Heart right ventricle (tissue), 16 donors: ENCODE results near the gene PPIA. TPM values are rescaled to one million over a fixed set of nuclear protein-coding genes. Genes with fewer than 3 reads are reported as not detected.

Source experiments
- ATAC-seq, 8 donors: fragments of 200-7000 bp; cut with Tn5 transposase; one replicate each; pipeline ENCODE4 v1.9.1; 2020; ENCODE audit warnings: mild to moderate bottlenecking in 8 of 8, moderate library complexity in 8 of 8, moderate number of reproducible peaks in 1 of 8
- DNase-seq, 2 donors: peaks; one replicate each; pipeline ENCODE4 v3.0.0-alpha.2; 2020
- H3K27ac ChIP-seq, 10 donors: fragments of 200-600 bp; sonication (generic) in 2 of 10; one replicate each; pipeline versions ENCODE4 v1.5.0 to v1.8.0; 2020 to 2022; ENCODE audit warnings: mild to moderate bottlenecking in 3 of 10
- H3K27me3 ChIP-seq, 7 donors: fragments of 200-600 bp; one replicate each; pipeline ENCODE4 v1.8.0; 2021 to 2022; ENCODE audit warnings: mild to moderate bottlenecking in 2 of 7
- H3K36me3 ChIP-seq, 9 donors: fragments of 200-600 bp; sonication (generic) in 1 of 9; one replicate each; pipeline versions ENCODE4 v1.5.0 to v1.8.0; 2020 to 2022; ENCODE audit warnings: mild to moderate bottlenecking in 2 of 9
- H3K4me1 ChIP-seq, 9 donors: fragments of 200-600 bp; sonication (generic) in 1 of 9; one replicate each; pipeline versions ENCODE4 v1.5.0 to v1.8.0; 2020 to 2022; ENCODE audit warnings: mild to moderate bottlenecking in 4 of 9
- H3K4me3 ChIP-seq, 10 donors: fragments of 200-600 bp; sonication (generic) in 2 of 10; one replicate each; pipeline versions ENCODE4 v1.5.0 to v1.8.0; 2020 to 2022; ENCODE audit warnings: mild to moderate bottlenecking in 7 of 10, moderate library complexity in 2 of 10
- H3K9me3 ChIP-seq, 11 donors: fragments of 200-600 bp in 10 of 11; sonication (generic) in 2 of 11; one replicate each; pipeline versions ENCODE4 v1.5.0 to v1.8.0; 2013 to 2022; ENCODE audit warnings: mild to moderate bottlenecking in 2 of 11, control low read depth in 1 of 11, moderate library complexity in 1 of 11
- WGBS, 2 donors: extraction: QIAGEN DNeasy Blood & Tissue Kit; methylation state at CpG; one replicate each; pipeline ENCODE4 v1.1.7; 2013; ENCODE audit warnings: inconsistent platforms in 1 of 2; 5-methylcytosine and 5-hydroxymethylcytosine counted together
- intact Hi-C, 10 donors: fragments of 100-400 bp; cut with DNase I; formaldehyde crosslinking; loops; one replicate each; pipeline versions ENCODE4 v1.11.1 to v1.14.2; 2022
- polyA plus RNA-seq, 2 donors: library from polyadenylated mRNA; stranded (reverse); fragments of 200-250 nt; gene quantifications; one replicate each; pipeline ENCODE4 v1.2.3, GENCODE V29; 2013
- total RNA-seq, 10 donors: library from RNA; stranded (reverse); fragmentation: NEBNext Ultra II Directional in 3 of 10; extraction: Animal tissue kit (Norgen Biotek cat#: 25700) in 3 of 10; gene quantifications; one replicate each; pipeline versions ENCODE4 v1.2.1 to v1.2.4, GENCODE V29; 2021 to 2023
- TF ChIP-seq, protein P1 (sequence below), 9 donors: fragments of 200-600 bp; sonication (generic) in 2 of 9; IDR thresholded peaks; one replicate each; pipeline versions ENCODE4 v1.5.0 to v1.8.0; 2021 to 2022; ENCODE audit warnings: antibody characterized with exemption in 9 of 9, mild to moderate bottlenecking in 5 of 9, moderate library complexity in 1 of 9
- donor health status: Arrhythmogenic right ventricular cardiomyopathy.
- donor health status: ischemic (EF 13 %, LVEDD 7.1; RV severe dilation, severe dysfunction).
- donor health status: healthy with polysubstance abuse.
- donor health status: DM: no; HTN: yes; CAD: no.
- donor health status: DM: no; HTN: no; CAD: no.
- donor health status: ischemic (EF 25% LVEDD 6.9; RV normal size, moderate dysfunction).
- donor health status: ischemic (EF 25% LVEDD 5.7; RV mildly dilated, moderate dysfunction).
- donor health status: healthy.
- donor health status: DM: yes; HTN: yes; CAD: no.
- donor health status: Ischemic cardiomyopathy.
- donor health status: ischemic (EF 35%, LVEDD 5.7; RV mildly dilated, moderate dysfunction).
- donor health status: nonischemic (EF 11% LVEDD 7.7; RV severe dilation, severe dysfunction).
- donor health status: DM: yes; HTN: yes; CAD: no.
- donor health status: PGD.
- donor health status: ischemic (EF 29% LVEDD 5.4; RV normal size, mild dysfunction).
- donor health status: nonischemic (EF 23%, LVEDD 6.1; RV moderate dilation, normal function).

The PPIA gene
- total and polyA plus RNA-seq, 12 donors: 355 to 3,654 (median 438) TPM

GRCh38 chr7:44757311-44757710, 39.2 kb upstream of the PPIA start:
- intact Hi-C loops: loop anchor here in 1 of 10 donors (10.0 kb wide), 1 partner anchor 173 kb away; the partner anchor contains the start of gene TMED4
- peaks cover 0 to 63% (median 17%) of the 10 kb centered on the region in 9 donors for H3K36me3 ChIP-seq
- peak; percentile 66 to 81 for DNase-seq

GRCh38 chr7:44757739-44758138, 38.7 kb upstream of the PPIA start:
- no peak for ATAC-seq
- TF ChIP-seq, protein P1, sequence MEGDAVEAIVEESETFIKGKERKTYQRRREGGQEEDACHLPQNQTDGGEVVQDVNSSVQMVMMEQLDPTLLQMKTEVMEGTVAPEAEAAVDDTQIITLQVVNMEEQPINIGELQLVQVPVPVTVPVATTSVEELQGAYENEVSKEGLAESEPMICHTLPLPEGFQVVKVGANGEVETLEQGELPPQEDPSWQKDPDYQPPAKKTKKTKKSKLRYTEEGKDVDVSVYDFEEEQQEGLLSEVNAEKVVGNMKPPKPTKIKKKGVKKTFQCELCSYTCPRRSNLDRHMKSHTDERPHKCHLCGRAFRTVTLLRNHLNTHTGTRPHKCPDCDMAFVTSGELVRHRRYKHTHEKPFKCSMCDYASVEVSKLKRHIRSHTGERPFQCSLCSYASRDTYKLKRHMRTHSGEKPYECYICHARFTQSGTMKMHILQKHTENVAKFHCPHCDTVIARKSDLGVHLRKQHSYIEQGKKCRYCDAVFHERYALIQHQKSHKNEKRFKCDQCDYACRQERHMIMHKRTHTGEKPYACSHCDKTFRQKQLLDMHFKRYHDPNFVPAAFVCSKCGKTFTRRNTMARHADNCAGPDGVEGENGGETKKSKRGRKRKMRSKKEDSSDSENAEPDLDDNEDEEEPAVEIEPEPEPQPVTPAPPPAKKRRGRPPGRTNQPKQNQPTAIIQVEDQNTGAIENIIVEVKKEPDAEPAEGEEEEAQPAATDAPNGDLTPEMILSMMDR (IDR thresholded peaks at IDR 0.05): no peak
- DNase-seq: no peak
- 83 to 86% methylated on average over 7 of the region's 7 CpGs for WGBS, 2 donors
- Histone ChIP-seq H3K27ac (peak overlapping the region in 2 of 10 donors; percentile 7 to 27), H3K4me3 (no peak overlapping the region), H3K27me3 (no peaks in the 10 kb centered on the region), H3K36me3 (peaks cover 0 to 66% (median 21%) of the 10 kb centered on the region in 9 donors), H3K4me1 (peaks cover 30 to 59% (median 39%) of the 10 kb centered on the region in 9 donors), H3K9me3 (no peaks in the 10 kb centered on the region)
- intact Hi-C loops: loop anchor here in 1 of 10 donors (10.0 kb wide), 1 partner anchor 173 kb away; the partner anchor contains the start of gene TMED4

More at GRCh38 chr7:44757311-44757710, 39.2 kb upstream of the PPIA start:
- WGBS, 2 donors: 57 to 58% methylated on average over 10 of the region's 10 CpGs
- peaks cover 30 to 59% (median 43%) of the 10 kb centered on the region in 9 donors for H3K4me1 ChIP-seq
- H3K9me3 ChIP-seq: no peaks in the 10 kb centered on the region
- ATAC-seq: peak; percentile 59 to 83 (median 74)
- H3K4me3 ChIP-seq: no peak overlapping the region
- H3K27me3 ChIP-seq: no peaks in the 10 kb centered on the region
- TF ChIP-seq, protein P1 (IDR thresholded peaks at IDR 0.05): no peak
- H3K27ac ChIP-seq: peak overlapping the region in 2 of 10 donors; percentile 7 to 27

GRCh38 chr7:44759246-44759645, 37.2 kb upstream of the PPIA start:
- 92 to 95% methylated on average over 9 of the region's 9 CpGs for WGBS, 2 donors
- Histone ChIP-seq H3K27ac (no peak overlapping the region), H3K9me3 (no peaks in the 10 kb centered on the region), H3K4me3 (no peak overlapping the region), H3K36me3 (peaks cover 0 to 81% (median 35%) of the 10 kb centered on the region in 9 donors), H3K4me1 (peaks cover 30 to 49% (median 37%) of the 10 kb centered on the region in 9 donors), H3K27me3 (no peaks in the 10 kb centered on the region)
- DNase-seq (no peak), ATAC-seq (no peak)
- TF ChIP-seq, protein P1 (IDR thresholded peaks at IDR 0.05): no peak
- intact Hi-C loops: loop anchor here in 1 of 10 donors (10.0 kb wide), 1 partner anchor 174 kb away; the partner anchor contains the start of gene TMED4

DNA sequence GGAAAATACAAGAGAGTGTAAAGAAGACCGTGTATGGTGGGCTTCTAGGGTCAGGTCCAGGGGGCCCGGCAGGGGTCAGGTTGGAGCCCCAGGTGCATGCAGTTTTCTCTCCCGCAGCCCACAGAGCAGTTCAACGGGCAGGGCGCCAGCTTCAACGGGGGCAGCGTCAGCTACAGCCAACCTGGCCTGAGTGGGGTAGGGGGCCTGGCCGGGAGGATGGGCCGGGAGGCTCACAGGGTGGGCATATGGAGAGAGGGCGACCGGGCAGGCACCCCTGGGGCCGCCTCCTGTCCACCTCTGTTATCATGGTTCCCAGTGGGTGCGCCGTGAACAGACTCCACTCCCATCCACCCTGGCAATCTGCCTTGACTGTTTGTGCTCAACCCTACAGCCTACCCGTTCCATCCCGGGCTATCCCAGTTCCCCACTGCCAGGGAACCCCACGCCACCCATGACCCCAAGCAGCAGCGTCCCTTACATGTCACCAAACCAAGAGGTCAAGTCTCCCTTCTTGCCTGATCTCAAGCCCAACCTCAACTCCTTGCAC, 36.4 kb upstream of the PPIA start:
- DNase-seq: no peak
- TF ChIP-seq, protein P1 (IDR thresholded peaks at IDR 0.05): no peak
- Histone ChIP-seq H3K27me3 (no peaks in the 10 kb centered on the region), H3K36me3 (peaks cover 0 to 89% (median 44%) of the 10 kb centered on the region in 9 donors), H3K9me3 (no peaks in the 10 kb centered on the region), H3K27ac (no peak overlapping the region), H3K4me1 (peaks cover 22 to 40% (median 29%) of the 10 kb centered on the region in 9 donors), H3K4me3 (no peak overlapping the region)
- WGBS, 2 donors: 91% methylated on average over 18 of the region's 18 CpGs
- intact Hi-C loops: loop anchor here in 2 of 10 donors (5.0 to 10.0 kb wide), 2 partner anchors 37 to 175 kb away; partner anchors contain the start of genes PPIA (in 1 of the 2) and TMED4 (in 1 of the 2)
- ATAC-seq: no peak
